IMR-90 (cell line): ENCODE data around the gene DLEU7. TPM values are rescaled to one million over a fixed set of nuclear protein-coding genes. Genes with fewer than 3 reads are reported as not detected.

Source experiments
- ATAC-seq: fragments of 200-7000 bp; cut with Tn5 transposase; 2 replicates; pipeline ENCODE4 v1.9.1; 2020; ENCODE audit warnings: low read depth, mild to moderate bottlenecking, moderate library complexity
- BruUV-seq: library from RNA; stranded (reverse); fragments of 400-500 nt; replicated peaks from 2 replicates; lab custom pipeline; 2021; lab: Mats Ljungman, UMichigan
- CTCF ChIA-PET: fragments of 300-600 bp; formaldehyde crosslinking; extraction: SDS; loops from one replicate; lab custom pipeline; 2021; ENCODE audit warnings: antibody characterized with exemption; lab: Yijun Ruan, JAX
- POLR2A ChIA-PET: fragments of 300-600 bp; sonication (Branson Sonifier 250); formaldehyde crosslinking; loops from one replicate; lab custom pipeline; 2022; ENCODE audit warnings: antibody characterized with exemption; ENCODE audit not compliant: unreplicated experiment; lab: Charles Lee
- DNase-seq: peaks from one replicate; pipeline ENCODE4 v3.0.0; 2013
- H2AFZ ChIP-seq: replicated peaks from 2 replicates; pipeline ENCODE3; 2013; ENCODE audit warnings: low read length, mild to moderate bottlenecking; ENCODE audit not compliant: poor library complexity
- H2AK5ac ChIP-seq: 2 replicates; pipeline ENCODE4 v1.6.1; 2013; ENCODE audit warnings: low read depth, low read length, inconsistent platforms
- H2AK9ac ChIP-seq: replicated peaks from 2 replicates; pipeline ENCODE3; 2013; ENCODE audit warnings: mild to moderate bottlenecking, low read depth, low read length, moderate library complexity; ENCODE audit not compliant: poor library complexity
- H2BK120ac ChIP-seq: 2 replicates; pipeline ENCODE4 v1.6.1; 2013; ENCODE audit warnings: low read depth, low read length, inconsistent platforms
- H2BK15ac ChIP-seq: 3 replicates; pipeline ENCODE4 v1.6.1; 2013; ENCODE audit warnings: low read depth, low read length, inconsistent platforms
- H2BK20ac ChIP-seq: 2 replicates; pipeline ENCODE4 v1.6.1; 2013; ENCODE audit warnings: low read depth, mild to moderate bottlenecking, inconsistent platforms, low read length, moderate library complexity
- H2BK5ac ChIP-seq: 2 replicates; pipeline ENCODE4 v1.6.1; 2013; ENCODE audit warnings: mild to moderate bottlenecking, low read depth, low read length, inconsistent platforms; ENCODE audit not compliant: poor library complexity, severe bottlenecking
- H3K14ac ChIP-seq: replicated peaks from 2 replicates; pipeline ENCODE4 v1.6.1; 2013; ENCODE audit warnings: low read depth, low read length, inconsistent platforms
- H3K18ac ChIP-seq: 2 replicates; pipeline ENCODE4 v1.6.1; 2013; ENCODE audit warnings: low read depth, low read length, control low read depth
- H3K23ac ChIP-seq: 2 replicates; pipeline ENCODE4 v1.6.1; 2013; ENCODE audit warnings: low read depth, low read length, inconsistent platforms
- H3K27ac ChIP-seq: 2 replicates; pipeline ENCODE4 v1.5.1; 2013; ENCODE audit warnings: mild to moderate bottlenecking, control low read depth, low read length; ENCODE audit not compliant: insufficient read depth
- H3K27me3 ChIP-seq: 2 replicates; pipeline ENCODE4 v1.6.1; 2013; ENCODE audit warnings: low read length; ENCODE audit not compliant: control insufficient read depth, insufficient read depth
- H3K36me3 ChIP-seq: 2 replicates; pipeline ENCODE4 v1.6.1; 2013; ENCODE audit warnings: low read length, mixed read lengths; ENCODE audit not compliant: control insufficient read depth, insufficient read depth
- H3K4ac ChIP-seq: 2 replicates; pipeline ENCODE4 v1.6.1; 2013; ENCODE audit warnings: low read depth, low read length, inconsistent platforms
- H3K4me1 ChIP-seq: 2 replicates; pipeline ENCODE4 v1.6.1; 2013; ENCODE audit warnings: low read length, mixed read lengths; ENCODE audit not compliant: control insufficient read depth, insufficient read depth
- H3K4me2 ChIP-seq: 2 replicates; pipeline ENCODE4 v1.6.1; 2013; ENCODE audit warnings: low read depth, mild to moderate bottlenecking, control low read depth, low read length, moderate library complexity
- H3K4me3 ChIP-seq: 2 replicates; pipeline ENCODE4 v1.5.1; 2013; ENCODE audit warnings: low read depth, mild to moderate bottlenecking, control low read depth, low read length, moderate library complexity; ENCODE audit not compliant: insufficient read depth
- H3K56ac ChIP-seq: 2 replicates; pipeline ENCODE4 v1.6.1; 2013; ENCODE audit warnings: low read length, inconsistent platforms; ENCODE audit not compliant: insufficient read depth; ENCODE audit errors: extremely low read depth
- H3K79me1 ChIP-seq, 2 experiments: 2 replicates each; pipeline ENCODE4 v1.6.1; 2013; ENCODE audit warnings: low read length in 2 of 2, inconsistent platforms in 1 of 2, low read depth in 1 of 2
- H3K9ac ChIP-seq: 2 replicates; pipeline ENCODE4 v1.6.1; 2013; ENCODE audit warnings: low read depth, low read length, control low read depth
- H3K9me1 ChIP-seq: 2 replicates; pipeline ENCODE4 v1.6.1; 2013; ENCODE audit warnings: low read length, inconsistent platforms; ENCODE audit not compliant: insufficient read depth
- H3K9me3 ChIP-seq: 2 replicates; pipeline ENCODE4 v1.6.1; 2013; ENCODE audit warnings: low read length; ENCODE audit not compliant: control insufficient read depth, insufficient read depth
- H4K20me1 ChIP-seq: 2 replicates; pipeline ENCODE4 v1.6.1; 2013; ENCODE audit warnings: low read length, inconsistent platforms; ENCODE audit not compliant: insufficient read depth
- H4K5ac ChIP-seq: 2 replicates; pipeline ENCODE4 v1.6.1; 2013; ENCODE audit warnings: mild to moderate bottlenecking, low read depth, low read length, control low read depth
- H4K8ac ChIP-seq, 2 experiments: 2 replicates each; pipeline ENCODE4 v1.6.1; 2013; ENCODE audit warnings: low read depth in 2 of 2, low read length in 2 of 2, control low read depth in 1 of 2, inconsistent platforms in 1 of 2
- H4K91ac ChIP-seq: 2 replicates; pipeline ENCODE4 v1.6.1; 2013; ENCODE audit warnings: low read depth, low read length, inconsistent platforms; ENCODE audit not compliant: insufficient read depth
- CEBPB ChIP-seq: IDR thresholded peaks from 2 replicates; pipeline ENCODE4 v1.6.1; 2012; ENCODE audit warnings: low read depth, low read length, improper control_type of control experiment
- CHD1 ChIP-seq: IDR thresholded peaks from 2 replicates; pipeline ENCODE4 v1.6.1; 2012; ENCODE audit warnings: low read depth, low read length, improper control_type of control experiment
- CTCF ChIP-seq: conservative IDR thresholded peaks from 2 replicates; pipeline ENCODE4 v1.5.1; 2012; ENCODE audit warnings: mild to moderate bottlenecking, low read depth, low read length, improper control_type of control experiment
- MAFK ChIP-seq: IDR thresholded peaks from 2 replicates; pipeline ENCODE4 v1.6.1; 2012; ENCODE audit warnings: low read depth, low read length, improper control_type of control experiment
- MXI1 ChIP-seq: IDR thresholded peaks from 2 replicates; pipeline ENCODE4 v1.6.1; 2012; ENCODE audit warnings: low read depth, mild to moderate bottlenecking, low read length, moderate library complexity, borderline replicate concordance
- NFE2L2 ChIP-seq: fragments of 150-350 bp; IDR thresholded peaks from 2 replicates; pipeline ENCODE4 v1.6.1; 2016; ENCODE audit warnings: low read depth, mild to moderate bottlenecking, low read length
- POLR2A ChIP-seq: IDR thresholded peaks from 2 replicates; pipeline ENCODE4 v1.6.1; 2012; ENCODE audit warnings: mild to moderate bottlenecking, low read depth, low read length
- RFX5 ChIP-seq: IDR thresholded peaks from 2 replicates; pipeline ENCODE4 v1.8.0; 2012; ENCODE audit warnings: low read depth, mild to moderate bottlenecking, low read length, moderate library complexity
- SMC3 ChIP-seq: fragments of 150-350 bp; IDR thresholded peaks from 2 replicates; pipeline ENCODE4 v1.6.1; 2016; ENCODE audit warnings: low read depth, mild to moderate bottlenecking, antibody characterized with exemption, low read length, moderate library complexity
- USF2 ChIP-seq: fragments of 150-350 bp; IDR thresholded peaks from 2 replicates; pipeline ENCODE4 v1.6.1; 2017; ENCODE audit warnings: mild to moderate bottlenecking, antibody characterized with exemption, low read length, low read depth
- WGBS, 2 experiments: methylation state at CpG; one replicate each; pipeline versions ENCODE4 v1.1.5 to v1.1.7; 2013; ENCODE audit warnings: missing lambda C conversion rate in 2 of 2; ENCODE audit not compliant: insufficient read length in 1 of 2; ENCODE audit errors: extremely low coverage in 2 of 2; 5-methylcytosine and 5-hydroxymethylcytosine counted together
- dilution Hi-C: fragments of 300-500 bp; cut with HindIII; formaldehyde crosslinking; loops from one replicate; pipeline ENCODE4 v1.14.3; 2018; ENCODE audit warnings: low sequenced_read_pairs; ENCODE audit not compliant: unreplicated experiment
- in situ Hi-C: fragments of 300-500 bp; cut with MboI; formaldehyde crosslinking; loops from 3 replicates; pipeline ENCODE4 v1.14.3; 2019; ENCODE audit warnings: low sequenced_read_pairs, inconsistent platforms, mixed read lengths
- intact Hi-C: fragments of 100-400 bp; cut with micrococcal nuclease; formaldehyde crosslinking; loops from 2 replicates; pipeline ENCODE4 v1.10.0; 2022
- polyA plus RNA-seq, 3 experiments: library from polyadenylated mRNA; depleted of rRNA; stranded (reverse); fragments of >200 nt; gene quantifications; 2 replicates each; pipeline ENCODE4 v1.2.3, GENCODE V29; 2012; ENCODE audit warnings: low replicate concordance in 1 of 3
- total RNA-seq: library from RNA; depleted of rRNA; stranded (reverse); fragments of >200 nt; gene quantifications from 2 replicates; pipeline ENCODE4 v1.2.3, GENCODE V29; 2012
- TF ChIP-seq, protein P1 (sequence below): fragments of 150-350 bp; IDR thresholded peaks from 2 replicates; pipeline ENCODE4 v1.6.1; 2016; ENCODE audit warnings: low read depth, mild to moderate bottlenecking, low read length, moderate library complexity, borderline replicate concordance

Gene DLEU7
- total and polyA plus RNA-seq, 2 of the 4 experiments (the other 2 are of a cell fraction) = not detected

DNA sequence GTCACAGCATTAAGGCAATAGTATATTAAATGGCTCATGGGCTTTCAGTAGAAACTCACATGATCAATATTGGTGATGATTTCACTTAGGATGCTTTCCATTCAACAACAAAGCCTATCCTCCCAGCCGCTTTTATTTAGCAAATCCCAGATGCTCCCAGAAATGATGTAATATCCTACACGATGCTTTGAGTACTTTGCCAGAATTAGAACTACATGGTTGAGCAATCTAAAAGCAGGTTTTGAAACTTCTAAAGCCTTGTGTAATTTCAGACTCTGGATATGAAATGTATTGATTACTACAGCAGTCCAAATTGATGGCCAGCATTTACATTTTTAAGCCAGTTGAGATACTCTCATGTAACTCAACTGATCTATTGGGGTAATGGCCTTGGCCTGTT lies 13.6 kb downstream of the DLEU7 start:
- no peaks in the 10 kb centered on the region for H3K9me3 ChIP-seq
- H4K5ac ChIP-seq = no peak overlapping the region
- no peak overlapping the region for H2BK20ac ChIP-seq
- intact Hi-C loops (no loop called here), dilution Hi-C loops (no loop called here), in situ Hi-C loops (no loop called here)
- TF ChIP-seq MXI1 (no peak), CHD1 (no peak), CEBPB (no peak), USF2 (no peak), NFE2L2 (no peak), RFX5 (no peak), CTCF (no peak), POLR2A (no peak), MAFK (no peak), SMC3 (no peak)
- TF ChIP-seq, protein P1, sequence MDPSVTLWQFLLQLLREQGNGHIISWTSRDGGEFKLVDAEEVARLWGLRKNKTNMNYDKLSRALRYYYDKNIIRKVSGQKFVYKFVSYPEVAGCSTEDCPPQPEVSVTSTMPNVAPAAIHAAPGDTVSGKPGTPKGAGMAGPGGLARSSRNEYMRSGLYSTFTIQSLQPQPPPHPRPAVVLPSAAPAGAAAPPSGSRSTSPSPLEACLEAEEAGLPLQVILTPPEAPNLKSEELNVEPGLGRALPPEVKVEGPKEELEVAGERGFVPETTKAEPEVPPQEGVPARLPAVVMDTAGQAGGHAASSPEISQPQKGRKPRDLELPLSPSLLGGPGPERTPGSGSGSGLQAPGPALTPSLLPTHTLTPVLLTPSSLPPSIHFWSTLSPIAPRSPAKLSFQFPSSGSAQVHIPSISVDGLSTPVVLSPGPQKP = no peak
- no peak overlapping the region for H2AK9ac ChIP-seq
- H3K4ac ChIP-seq = no peak overlapping the region
- H4K20me1 ChIP-seq = no peaks in the 10 kb centered on the region
- H3K23ac ChIP-seq = no peak overlapping the region
- no peak overlapping the region for H3K18ac ChIP-seq
- no peak overlapping the region for H2BK5ac ChIP-seq
- H3K36me3 ChIP-seq = no peaks in the 10 kb centered on the region
- H3K79me1 ChIP-seq = no peaks in the 10 kb centered on the region
- H2BK120ac ChIP-seq = no peak overlapping the region
- no peak overlapping the region for H3K4me3 ChIP-seq
- H3K27me3 ChIP-seq = peaks cover 5% of the 10 kb centered on the region; the same call in 1 of the 2 replicates
- no peak overlapping the region for H3K4me2 ChIP-seq
- no TSS peak for BruUV-seq
- H3K9ac ChIP-seq = no peak overlapping the region
- H4K8ac ChIP-seq = no peak overlapping the region
- no peak overlapping the region for H2AFZ ChIP-seq
- H2BK15ac ChIP-seq = no peak overlapping the region
- WGBS, 2 experiments = no CpG with 5 or more reads among the region's 2 CpGs
- ATAC-seq (no peak), DNase-seq (no peak)
- H3K27ac ChIP-seq = no peak overlapping the region
- POLR2A ChIA-PET = no interaction called here
- CTCF ChIA-PET = no interaction called here
- no peak overlapping the region for H2AK5ac ChIP-seq
- no peak overlapping the region for H3K14ac ChIP-seq
- no peaks in the 10 kb centered on the region for H3K4me1 ChIP-seq
- no peak overlapping the region for H3K56ac ChIP-seq
- no peak overlapping the region for H4K91ac ChIP-seq
- H3K9me1 ChIP-seq = no peaks in the 10 kb centered on the region
